ENCODE results near the gene ASAH2. TPM values are rescaled to one million over a fixed set of nuclear protein-coding genes. Genes with fewer than 3 reads are reported as not detected.
"Not testable (repeated sequence)": the region's sequence is repeated elsewhere in the genome, so short reads cannot be mapped to it uniquely, and the experiment has no call there.

ASAH2 gene
- total RNA-seq, 1 experiment from 2014 or later: 14.0 TPM

- Histone ChIP-seq H3K27me3 (ENCODE audit: low read length) (no peaks in the 10 kb centered on the region), H3F3A (ENCODE audit: low read length, unreplicated experiment) (no peaks in the 10 kb centered on the region), H3K4me2 (ENCODE audit: low read length) (no peak overlapping the region), H3K9me3 (ENCODE audit: low read length) (no peaks in the 10 kb centered on the region), H3K9me2 (replicated peaks; ENCODE audit: low read length) (no peaks in the 10 kb centered on the region), H3K9ac (ENCODE audit: low read length) (no peak overlapping the region), H3K27ac (ENCODE audit: low read length) (no peak overlapping the region), H3K4me3 (ENCODE audit: low read length) (no peak overlapping the region), H3K4me1 (ENCODE audit: insufficient read depth, low read length) (no peaks in the 10 kb centered on the region), H3K79me2 (ENCODE audit: low read length) (no peaks in the 10 kb centered on the region), H2AFZ (ENCODE audit: low read length) (no peak overlapping the region), H4K20me1 (ENCODE audit: low read length) (no peaks in the 10 kb centered on the region), H3K36me3 (ENCODE audit: low read depth, low read length) (no peaks in the 10 kb centered on the region)
- DNase-seq: no peak
- ChIA-PET POLR2A (ENCODE audit: unreplicated experiment) (no interaction called here), CTCF (interaction anchor here (0.6 kb wide), 1 partner anchor 54 kb away, joined by 3 read pairs; no protein-coding TSS in a partner anchor)
- BruUV-seq (replicated peaks): no TSS peak
- peak; percentile 48 for TF ChIP-seq CTCF (conservative IDR thresholded peaks at IDR 0.05; ENCODE audit: low read depth, low read length)
- TF ChIP-seq EZH2phosphoT487 (IDR thresholded peaks at IDR 0.05; ENCODE audit: borderline replicate concordance, low read length): no peak
- no peak; the same call in 1 of the 2 replicates for ATAC-seq
- intact Hi-C loops (cut with micrococcal nuclease): no loop called here
Measured at GRCh38 chr10:50271564-50272250, 20.4 kb upstream of the ASAH2 start.

GRCh38 chr10:50267877-50268276 lies 16.6 kb upstream of the ASAH2 start:
- H3F3A ChIP-seq (ENCODE audit: low read length, unreplicated experiment): not testable (repeated sequence)

GRCh38 chr10:50262625-50263024 lies 11.3 kb upstream of the ASAH2 start:
- H3K36me3 ChIP-seq (ENCODE audit: low read depth, low read length); BruUV-seq (replicated peaks); H3K79me2 ChIP-seq (ENCODE audit: low read length); H4K20me1 ChIP-seq (ENCODE audit: low read length); H3K9ac ChIP-seq (ENCODE audit: low read length); DNase-seq; POLR2A ChIA-PET (ENCODE audit: unreplicated experiment); CTCF ChIA-PET; ATAC-seq; H3K9me3 ChIP-seq (ENCODE audit: low read length); H3F3A ChIP-seq (ENCODE audit: low read length, unreplicated experiment); H3K4me3 ChIP-seq (ENCODE audit: low read length); H3K27ac ChIP-seq (ENCODE audit: low read length); intact Hi-C loops (cut with micrococcal nuclease); H3K4me1 ChIP-seq (ENCODE audit: insufficient read depth, low read length); H3K4me2 ChIP-seq (ENCODE audit: low read length); H3K9me2 ChIP-seq (replicated peaks; ENCODE audit: low read length); H2AFZ ChIP-seq (ENCODE audit: low read length): not testable (repeated sequence)
- H3K27me3 ChIP-seq (ENCODE audit: low read length): peaks cover 25% of the 10 kb centered on the region

More at GRCh38 chr10:50267877-50268276, 16.6 kb upstream of the ASAH2 start:
- H2AFZ ChIP-seq (ENCODE audit: low read length); H3K4me1 ChIP-seq (ENCODE audit: insufficient read depth, low read length); H3K4me2 ChIP-seq (ENCODE audit: low read length); H4K20me1 ChIP-seq (ENCODE audit: low read length); ATAC-seq; H3K36me3 ChIP-seq (ENCODE audit: low read depth, low read length); H3K27ac ChIP-seq (ENCODE audit: low read length); DNase-seq; CTCF ChIA-PET; intact Hi-C loops (cut with micrococcal nuclease); H3K4me3 ChIP-seq (ENCODE audit: low read length); BruUV-seq (replicated peaks); H3K9ac ChIP-seq (ENCODE audit: low read length); H3K9me3 ChIP-seq (ENCODE audit: low read length); H3K9me2 ChIP-seq (replicated peaks; ENCODE audit: low read length); POLR2A ChIA-PET (ENCODE audit: unreplicated experiment); H3K79me2 ChIP-seq (ENCODE audit: low read length): not testable (repeated sequence)
- peaks cover 14% of the 10 kb centered on the region for H3K27me3 ChIP-seq (ENCODE audit: low read length)

- CTCF ChIA-PET: interaction anchor here (1.0 kb wide), 1 partner anchor 65 kb away, joined by 3 read pairs; no protein-coding TSS in a partner anchor
- no TSS peak for BruUV-seq (replicated peaks)
- H3K9ac ChIP-seq (ENCODE audit: low read length): no peak overlapping the region
- H3K27me3 ChIP-seq (ENCODE audit: low read length): peaks cover 38% of the 10 kb centered on the region
- no peaks in the 10 kb centered on the region for H3K9me2 ChIP-seq (replicated peaks; ENCODE audit: low read length)
- no peaks in the 10 kb centered on the region for H3K36me3 ChIP-seq (ENCODE audit: low read depth, low read length)
- ATAC-seq (no peak), DNase-seq (no peak)
- no peak overlapping the region for H3K4me3 ChIP-seq (ENCODE audit: low read length)
- POLR2A ChIA-PET (ENCODE audit: unreplicated experiment): interaction anchor here (0.5 kb wide), 1 partner anchor 255 kb away, joined by 3 read pairs; no protein-coding TSS in a partner anchor
- H3K4me2 ChIP-seq (ENCODE audit: low read length): no peak overlapping the region
- no peak for TF ChIP-seq EZH2 (IDR thresholded peaks at IDR 0.05; ENCODE audit: low read length, unreplicated experiment)
- TF ChIP-seq CTCF (conservative IDR thresholded peaks at IDR 0.05; ENCODE audit: low read depth, low read length): no peak
- TF ChIP-seq EZH2phosphoT487 (IDR thresholded peaks at IDR 0.05; ENCODE audit: borderline replicate concordance, low read length): no peak
- no peaks in the 10 kb centered on the region for H3K4me1 ChIP-seq (ENCODE audit: insufficient read depth, low read length)
- no peaks in the 10 kb centered on the region for H3K9me3 ChIP-seq (ENCODE audit: low read length)
- H2AFZ ChIP-seq (ENCODE audit: low read length): no peak overlapping the region
- no peaks in the 10 kb centered on the region for H3F3A ChIP-seq (ENCODE audit: low read length, unreplicated experiment)
- no peaks in the 10 kb centered on the region for H4K20me1 ChIP-seq (ENCODE audit: low read length)
- H3K79me2 ChIP-seq (ENCODE audit: low read length): no peaks in the 10 kb centered on the region
- no peak overlapping the region for H3K27ac ChIP-seq (ENCODE audit: low read length)
- intact Hi-C loops (cut with micrococcal nuclease): no loop called here
Measured at GRCh38 chr10:50260791-50261281, 9.5 kb upstream of the ASAH2 start.

Data from PC-3 (cell line).